ENCODE measurements around the gene TMEM100. TPM values are rescaled to one million over a fixed set of nuclear protein-coding genes. Genes with fewer than 3 reads are reported as not detected.
"Not testable (repeated sequence)": the region's sequence is repeated elsewhere in the genome, so short reads cannot be mapped to it uniquely, and the experiment has no call there.

The TMEM100 gene
- total and polyA plus RNA-seq, 2 experiments from 2014 or later: 0.39 TPM; not detected in 1

GRCh38 chr17:55680686-55681341, 41.9 kb downstream of the TMEM100 start:
- no peak overlapping the region for H3K27ac ChIP-seq
- H3K4me3 ChIP-seq: no peak overlapping the region
- DNase-seq (ENCODE audit: low read depth in 1 of 2, low spot score in 1 of 2): no peak
- H3K4me1 ChIP-seq (ENCODE audit: low read depth): no peaks in the 10 kb centered on the region
- H3K9me3 ChIP-seq (ENCODE audit: low read depth): no peaks in the 10 kb centered on the region
- no peaks in the 10 kb centered on the region for H3K27me3 ChIP-seq
- no peak for TF ChIP-seq CTCF (IDR thresholded peaks at IDR 0.05; ENCODE audit: low read depth, low read length)
- no peaks in the 10 kb centered on the region for H3K36me3 ChIP-seq

GRCh38 chr17:55677446-55677845, 45.2 kb downstream of the TMEM100 start:
- no peaks in the 10 kb centered on the region for H3K36me3 ChIP-seq

GRCh38 chr17:55676274-55676673, 46.4 kb downstream of the TMEM100 start:
- no peak overlapping the region for H3K27ac ChIP-seq

More at GRCh38 chr17:55677446-55677845, 45.2 kb downstream of the TMEM100 start:
- DNase-seq (ENCODE audit: low read depth in 1 of 2, low spot score in 1 of 2): no peak
- no peak for TF ChIP-seq CTCF (IDR thresholded peaks at IDR 0.05; ENCODE audit: low read depth, low read length)
- no peak overlapping the region for H3K27ac ChIP-seq
- H3K27me3 ChIP-seq: no peaks in the 10 kb centered on the region
- H3K4me3 ChIP-seq: no peak overlapping the region
- H3K9me3 ChIP-seq (ENCODE audit: low read depth): no peaks in the 10 kb centered on the region
- H3K4me1 ChIP-seq (ENCODE audit: low read depth): no peaks in the 10 kb centered on the region

GRCh38 chr17:55673743-55674506, 48.7 kb downstream of the TMEM100 start:
- H3K36me3 ChIP-seq: no peaks in the 10 kb centered on the region
- no peaks in the 10 kb centered on the region for H3K27me3 ChIP-seq
- peaks cover 9% of the 10 kb centered on the region for H3K4me1 ChIP-seq (ENCODE audit: low read depth)
- DNase-seq (ENCODE audit: low read depth in 1 of 2, low spot score in 1 of 2): peak in 1 of 2 donors; percentile 64
- H3K9me3 ChIP-seq (ENCODE audit: low read depth): no peaks in the 10 kb centered on the region
- H3K27ac ChIP-seq: no peak overlapping the region
- TF ChIP-seq CTCF (IDR thresholded peaks at IDR 0.05; ENCODE audit: low read depth, low read length): no peak
- H3K4me3 ChIP-seq: no peak overlapping the region

More at GRCh38 chr17:55676274-55676673, 46.4 kb downstream of the TMEM100 start:
- Histone ChIP-seq H3K36me3 (no peaks in the 10 kb centered on the region), H3K9me3 (ENCODE audit: low read depth) (no peaks in the 10 kb centered on the region), H3K4me3 (no peak overlapping the region), H3K4me1 (ENCODE audit: low read depth) (no peaks in the 10 kb centered on the region), H3K27me3 (no peaks in the 10 kb centered on the region)
- TF ChIP-seq CTCF (IDR thresholded peaks at IDR 0.05; ENCODE audit: low read depth, low read length): no peak
- DNase-seq (ENCODE audit: low read depth in 1 of 2, low spot score in 1 of 2): no peak

- H3K4me1 ChIP-seq (ENCODE audit: low read depth): peaks cover 19% of the 10 kb centered on the region
- no peaks in the 10 kb centered on the region for H3K27me3 ChIP-seq
- no peaks in the 10 kb centered on the region for H3K9me3 ChIP-seq (ENCODE audit: low read depth)
- TF ChIP-seq CTCF (IDR thresholded peaks at IDR 0.05; ENCODE audit: low read depth, low read length): no peak
- no peak overlapping the region for H3K4me3 ChIP-seq
- H3K27ac ChIP-seq: no peak overlapping the region
- peak in 1 of 2 donors; percentile 28 for DNase-seq (ENCODE audit: low read depth in 1 of 2, low spot score in 1 of 2)
- no peaks in the 10 kb centered on the region for H3K36me3 ChIP-seq
Observed at GRCh38 chr17:55672585-55673501, 49.8 kb downstream of the TMEM100 start.

GRCh38 chr17:55672010-55672409, 50.7 kb downstream of the TMEM100 start:
- peaks cover 22% of the 10 kb centered on the region for H3K4me1 ChIP-seq (ENCODE audit: low read depth)
- H3K27ac ChIP-seq: not testable (repeated sequence)

More at GRCh38 chr17:55672010-55672409, 50.7 kb downstream of the TMEM100 start:
- H3K9me3 ChIP-seq (ENCODE audit: low read depth); H3K4me3 ChIP-seq; H3K36me3 ChIP-seq; H3K27me3 ChIP-seq; DNase-seq (ENCODE audit: low read depth in 1 of 2, low spot score in 1 of 2): not testable (repeated sequence)
